HUES6 (cell line): ENCODE data around the gene UNC13B.
"Not testable (repeated sequence)": the region's sequence is repeated elsewhere in the genome, so short reads cannot be mapped to it uniquely, and the experiment has no call there.

Source experiments
- H3K27ac ChIP-seq: 2 replicates; pipeline ENCODE4 v1.7.0; 2013; ENCODE audit warnings: low read depth, mild to moderate bottlenecking, low read length, inconsistent platforms
- H3K27me3 ChIP-seq: 2 replicates; pipeline ENCODE4 v1.6.1; 2013; ENCODE audit warnings: low read length; ENCODE audit not compliant: control insufficient read depth, insufficient read depth
- H3K36me3 ChIP-seq: 2 replicates; pipeline ENCODE4 v1.6.1; 2013; ENCODE audit warnings: low read length; ENCODE audit not compliant: control insufficient read depth, insufficient read depth
- H3K4me1 ChIP-seq: 2 replicates; pipeline ENCODE4 v1.6.1; 2013; ENCODE audit warnings: low read length; ENCODE audit not compliant: control insufficient read depth, insufficient read depth
- H3K4me3 ChIP-seq: 2 replicates; pipeline ENCODE4 v1.5.1; 2013; ENCODE audit warnings: low read depth, low read length
- H3K9ac ChIP-seq: one replicate; pipeline ENCODE4 v1.6.1; 2013; ENCODE audit warnings: mild to moderate bottlenecking, low read length
- H3K9me3 ChIP-seq: 2 replicates; pipeline ENCODE4 v1.6.1; 2013; ENCODE audit warnings: low read depth, low read length; ENCODE audit not compliant: control insufficient read depth, insufficient read depth

UNC13B gene

DNA sequence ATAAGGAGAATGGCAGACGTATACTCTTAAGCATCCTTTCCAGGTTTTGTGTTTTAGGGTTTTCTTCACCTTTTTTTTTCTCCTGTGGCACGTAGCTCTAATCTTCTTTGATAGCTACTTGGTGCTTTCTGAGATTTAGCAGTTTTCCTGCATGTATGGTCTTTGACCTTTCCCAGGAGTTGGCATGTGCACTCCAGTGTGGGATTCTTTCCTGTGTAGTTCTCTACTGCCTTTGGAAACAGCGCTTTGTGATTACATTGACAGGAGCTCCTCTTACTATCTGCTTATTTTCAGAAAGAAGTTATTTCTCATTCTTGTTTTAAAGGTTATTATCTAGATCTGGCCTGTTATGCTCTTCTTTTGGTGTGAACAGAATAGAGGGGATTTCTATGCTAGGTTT, 65.5 kb downstream of the UNC13B start:
- Histone ChIP-seq H3K4me3 (no peak overlapping the region), H3K27ac (no peak overlapping the region)

DNA sequence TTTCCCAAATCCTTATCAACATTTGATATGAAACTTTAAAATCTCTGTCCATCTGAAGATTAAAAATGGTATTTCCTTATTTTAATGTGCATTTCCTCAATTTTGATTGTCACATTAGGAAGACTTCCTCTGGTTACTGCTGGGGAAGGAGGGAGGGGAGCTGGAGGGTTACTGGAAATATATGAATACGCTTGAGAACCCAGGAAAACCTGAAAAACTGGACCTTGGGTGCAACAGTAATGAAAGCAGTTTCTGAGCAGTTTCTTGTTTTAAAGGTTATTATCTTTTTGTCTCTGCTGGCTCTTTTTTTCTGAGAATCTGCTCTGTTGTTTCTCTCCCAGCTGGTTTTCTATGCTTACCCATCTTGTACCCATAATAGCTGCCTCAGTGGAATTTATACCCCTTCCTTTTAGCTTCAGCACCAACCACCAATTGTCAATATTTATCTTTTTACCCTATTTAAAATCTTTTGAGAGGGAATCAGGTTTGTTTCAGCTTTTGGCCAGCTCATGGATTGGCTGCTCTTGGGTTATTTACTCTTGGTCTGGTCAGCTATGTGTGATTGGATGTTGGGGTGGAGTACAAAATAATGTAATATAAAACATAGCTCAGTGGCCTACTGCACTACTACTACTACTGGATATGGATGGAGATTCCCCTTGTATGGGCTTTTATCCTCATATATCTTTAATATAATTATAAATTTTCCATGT, 67.4 kb downstream of the UNC13B start:
- no peak overlapping the region for H3K9ac ChIP-seq
- no peak overlapping the region for H3K4me3 ChIP-seq
- H3K27me3 ChIP-seq: no peaks in the 10 kb centered on the region
- no peaks in the 10 kb centered on the region for H3K9me3 ChIP-seq
- no peak overlapping the region for H3K27ac ChIP-seq
- H3K36me3 ChIP-seq: no peaks in the 10 kb centered on the region; the same call in 1 of the 2 replicates
- H3K4me1 ChIP-seq: no peaks in the 10 kb centered on the region

More for the DNA sequence above, 65.5 kb downstream of the UNC13B start:
- Histone ChIP-seq H3K9me3 (peaks cover 7% of the 10 kb centered on the region; the same call in 1 of the 2 replicates), H3K9ac (no peak overlapping the region), H3K36me3 (no peaks in the 10 kb centered on the region), H3K27me3 (no peaks in the 10 kb centered on the region), H3K4me1 (no peaks in the 10 kb centered on the region)

DNA sequence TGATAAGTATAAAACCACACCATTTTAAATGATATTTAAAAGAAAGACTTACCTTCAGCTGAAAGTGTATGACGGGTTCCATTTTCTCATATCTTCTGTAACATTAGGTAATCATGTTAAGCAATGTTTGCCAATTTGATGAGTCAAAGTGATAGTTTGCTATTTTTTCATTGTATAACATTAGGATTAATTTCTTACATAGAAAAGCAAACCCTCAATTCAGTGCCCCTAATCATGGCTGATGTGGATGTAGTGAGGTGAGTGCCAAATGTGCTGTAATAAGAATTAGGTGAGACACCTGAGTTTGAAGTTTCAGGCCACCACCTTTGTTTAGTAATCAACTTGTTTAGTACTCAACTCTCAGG, 68.0 kb downstream of the UNC13B start:
- Histone ChIP-seq H3K36me3 (no peaks in the 10 kb centered on the region; the same call in 1 of the 2 replicates), H3K27me3 (no peaks in the 10 kb centered on the region), H3K27ac (no peak overlapping the region), H3K4me1 (no peaks in the 10 kb centered on the region), H3K9ac (no peak overlapping the region), H3K4me3 (no peak overlapping the region), H3K9me3 (no peaks in the 10 kb centered on the region)

DNA sequence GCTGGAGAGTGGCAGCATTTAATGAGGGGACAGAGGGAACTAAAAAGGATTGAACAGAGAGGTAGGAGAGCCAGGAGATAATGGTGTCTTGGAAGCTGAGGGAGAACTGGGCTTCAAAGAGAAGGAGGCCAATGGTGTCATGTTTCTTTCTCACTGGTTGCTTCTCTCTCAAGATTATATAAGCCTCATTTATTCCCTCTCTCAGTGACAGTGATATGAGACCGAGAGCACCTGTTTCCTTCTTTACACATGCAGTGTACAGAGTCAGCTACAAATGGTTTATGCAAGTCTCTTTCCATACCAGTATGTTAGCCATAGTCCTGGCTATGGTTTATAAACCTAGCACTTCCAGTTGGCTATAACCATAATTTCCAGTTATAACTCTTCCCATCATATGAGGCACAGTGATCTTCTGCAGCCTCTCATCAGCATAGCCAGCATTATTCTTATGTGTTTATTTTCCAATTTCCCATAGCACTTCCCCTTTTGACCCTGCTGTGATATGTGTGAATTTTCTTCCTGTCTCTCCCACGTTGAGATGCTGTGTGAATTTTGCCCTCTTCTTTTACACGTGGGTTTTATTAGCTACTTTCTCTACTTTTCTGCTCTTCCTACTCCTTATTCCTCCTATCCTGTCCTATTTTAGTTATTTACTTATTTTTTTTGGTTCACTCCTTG, 71.2 kb downstream of the UNC13B start:
- H3K27me3 ChIP-seq: no peaks in the 10 kb centered on the region
- H3K9me3 ChIP-seq: no peaks in the 10 kb centered on the region
- H3K9ac ChIP-seq: no peak overlapping the region
- no peak overlapping the region for H3K27ac ChIP-seq
- H3K4me3 ChIP-seq: no peak overlapping the region
- H3K4me1 ChIP-seq: no peaks in the 10 kb centered on the region
- peaks cover 3% of the 10 kb centered on the region for H3K36me3 ChIP-seq

DNA sequence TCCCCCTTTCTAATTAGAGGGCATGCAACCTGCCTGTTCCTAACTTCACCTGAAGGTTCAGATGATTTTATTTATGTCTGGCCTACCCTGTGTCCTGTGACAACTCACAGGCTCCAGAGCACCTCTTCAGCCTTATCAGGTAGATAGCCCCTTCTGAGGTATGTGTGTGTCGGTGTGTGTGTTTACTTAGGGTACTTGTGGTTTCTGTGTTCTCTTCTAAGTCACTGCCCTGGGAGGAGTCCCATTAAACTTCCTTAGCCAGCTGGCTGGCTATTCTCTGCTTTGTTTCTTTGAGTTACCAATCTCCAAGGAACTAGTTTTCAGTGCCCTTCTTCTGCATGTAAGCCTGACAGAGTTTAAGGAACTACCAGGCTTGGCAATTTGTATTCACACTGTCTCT, 74.9 kb downstream of the UNC13B start:
- Histone ChIP-seq H3K9ac (no peak overlapping the region), H3K4me1 (no peaks in the 10 kb centered on the region), H3K36me3 (peaks cover 7% of the 10 kb centered on the region), H3K9me3 (peaks cover 13% of the 10 kb centered on the region; the same call in 1 of the 2 replicates), H3K4me3 (no peak overlapping the region), H3K27ac (no peak overlapping the region), H3K27me3 (no peaks in the 10 kb centered on the region)

DNA sequence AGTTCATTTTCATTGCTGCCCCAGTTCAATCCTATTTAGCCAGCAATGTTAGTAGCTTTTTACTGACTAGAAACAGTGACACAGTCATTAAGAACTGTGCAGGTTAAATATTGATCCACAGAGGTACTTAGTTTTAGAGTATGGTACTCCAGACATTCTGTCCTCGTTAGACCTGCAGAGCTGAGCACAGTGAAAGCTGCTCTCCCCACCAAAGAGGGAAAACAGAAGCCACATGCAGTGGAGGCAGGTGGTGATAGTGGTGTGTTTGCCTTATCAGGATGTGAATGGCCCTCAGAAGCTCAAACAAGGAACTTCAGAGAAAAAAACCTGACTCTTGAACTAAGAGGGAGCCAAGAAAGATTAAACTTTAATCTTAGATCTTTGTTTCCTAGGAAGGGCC, 75.5 kb downstream of the UNC13B start:
- Histone ChIP-seq H3K9me3 (peaks cover 13% of the 10 kb centered on the region; the same call in 1 of the 2 replicates), H3K9ac (no peak overlapping the region), H3K36me3 (peaks cover 7% of the 10 kb centered on the region), H3K27me3 (no peaks in the 10 kb centered on the region), H3K4me3 (no peak overlapping the region), H3K27ac (no peak overlapping the region), H3K4me1 (no peaks in the 10 kb centered on the region)

DNA sequence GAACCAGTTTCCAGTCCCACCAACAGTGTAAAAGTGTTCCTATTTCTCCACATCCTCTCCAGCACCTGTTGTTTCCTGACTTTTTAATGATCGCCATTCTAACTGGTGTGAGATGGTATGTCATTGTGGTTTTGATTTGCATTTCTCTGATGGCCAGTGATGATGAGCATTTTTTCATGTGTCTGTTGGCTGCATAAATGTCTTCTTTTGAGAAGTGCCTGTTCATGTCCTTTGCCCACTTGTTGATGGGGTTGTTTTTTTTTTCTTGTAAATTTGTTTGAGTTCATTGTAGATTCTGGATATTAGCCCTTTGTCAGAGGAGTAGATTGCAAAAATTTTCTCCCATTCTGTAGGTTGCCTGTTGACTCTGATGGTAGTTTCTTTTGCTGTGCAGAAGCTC, 84.1 kb downstream of the UNC13B start:
- not testable (repeated sequence) for H3K27ac ChIP-seq, H3K9me3 ChIP-seq, H3K27me3 ChIP-seq, H3K4me1 ChIP-seq, H3K4me3 ChIP-seq, H3K36me3 ChIP-seq, H3K9ac ChIP-seq

DNA sequence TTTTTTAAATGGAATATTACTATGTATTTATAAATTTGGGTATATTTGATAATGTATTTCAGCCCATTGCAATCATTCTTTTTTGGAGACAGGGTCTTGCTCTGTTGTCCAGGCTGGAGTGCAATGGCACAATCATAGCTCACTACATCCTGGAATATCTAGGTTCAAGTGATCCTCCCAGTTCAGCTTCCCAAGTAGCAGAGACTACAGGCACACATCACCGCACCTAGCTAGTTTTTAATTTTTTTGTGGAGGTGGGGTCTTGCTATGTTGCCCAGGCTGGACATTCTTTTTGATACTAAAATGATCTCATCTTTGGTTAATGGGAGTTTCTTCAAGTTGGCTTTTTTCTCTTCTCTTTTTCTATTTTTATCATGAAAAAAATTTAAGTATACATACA, 91.3 kb downstream of the UNC13B start:
- H3K36me3 ChIP-seq: no peaks in the 10 kb centered on the region
- no peaks in the 10 kb centered on the region for H3K4me1 ChIP-seq
- H3K9ac ChIP-seq: no peak overlapping the region
- H3K27ac ChIP-seq: no peak overlapping the region
- H3K9me3 ChIP-seq: no peaks in the 10 kb centered on the region
- no peak overlapping the region for H3K4me3 ChIP-seq
- H3K27me3 ChIP-seq: no peaks in the 10 kb centered on the region

DNA sequence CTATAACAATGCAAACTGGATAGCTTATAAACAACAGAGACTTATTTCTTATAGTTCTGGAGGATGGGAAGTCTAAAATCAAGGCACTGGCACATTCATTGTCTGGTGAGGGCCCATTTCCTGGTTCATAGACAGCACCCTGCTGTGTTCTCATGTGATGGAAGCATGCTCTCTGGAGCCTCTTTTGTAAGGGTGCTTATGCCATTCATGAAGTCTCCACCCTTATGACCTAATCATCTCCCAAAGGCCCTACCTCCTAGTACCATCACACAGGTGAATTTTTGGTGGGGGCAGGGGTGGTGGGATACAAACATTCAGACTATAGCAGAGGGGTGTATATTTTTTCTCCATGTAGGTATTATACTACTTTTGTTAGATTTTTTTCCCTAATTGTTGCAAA, 92.4 kb downstream of the UNC13B start:
- no peak overlapping the region for H3K9ac ChIP-seq
- no peak overlapping the region for H3K27ac ChIP-seq
- no peaks in the 10 kb centered on the region for H3K27me3 ChIP-seq
- H3K4me3 ChIP-seq: no peak overlapping the region
- no peaks in the 10 kb centered on the region for H3K4me1 ChIP-seq
- no peaks in the 10 kb centered on the region for H3K9me3 ChIP-seq
- no peaks in the 10 kb centered on the region for H3K36me3 ChIP-seq

DNA sequence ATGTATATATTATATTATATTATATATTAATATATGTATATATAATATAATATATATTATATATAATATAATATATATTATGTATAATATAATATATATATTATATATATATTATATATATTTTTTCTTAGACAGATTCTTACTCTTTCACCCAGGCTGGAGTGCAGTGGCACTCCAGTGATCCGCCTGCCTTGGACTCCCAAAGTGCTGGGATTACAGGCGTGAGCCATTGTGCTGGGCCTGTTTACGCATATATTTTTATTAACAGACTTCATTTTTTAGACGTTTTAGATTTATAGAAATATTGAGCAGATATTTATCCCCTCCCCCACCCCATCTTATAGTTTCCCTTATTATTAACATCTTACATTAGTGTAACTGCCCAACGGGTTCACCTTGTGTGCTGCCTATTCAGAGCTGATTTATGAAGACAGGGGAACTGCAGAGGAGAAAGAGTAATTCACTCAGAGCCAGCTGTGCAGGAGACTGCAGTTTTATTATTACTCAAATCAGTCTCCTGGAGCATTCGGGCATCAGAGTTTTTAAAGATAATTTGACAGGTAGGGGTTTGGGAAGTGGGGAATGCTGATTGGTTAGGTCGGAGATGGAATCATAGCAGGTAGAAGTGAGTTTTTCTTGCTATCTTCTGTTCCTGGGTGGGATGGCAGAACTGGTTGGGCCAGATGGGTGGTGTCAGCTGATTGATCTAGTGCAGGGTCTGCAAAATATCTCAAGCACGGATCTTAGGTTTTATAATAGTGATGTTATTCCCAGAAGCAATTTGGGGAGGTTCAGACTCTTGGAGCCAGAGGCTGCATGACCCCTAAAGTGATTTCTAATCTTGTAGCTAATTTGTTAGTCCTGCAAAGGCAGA, 93.4 kb downstream of the UNC13B start:
- no peak overlapping the region for H3K4me3 ChIP-seq
- no peaks in the 10 kb centered on the region for H3K27me3 ChIP-seq
- H3K4me1 ChIP-seq: no peaks in the 10 kb centered on the region
- no peak overlapping the region for H3K9ac ChIP-seq
- no peaks in the 10 kb centered on the region for H3K36me3 ChIP-seq
- no peak overlapping the region for H3K27ac ChIP-seq
- H3K9me3 ChIP-seq: no peaks in the 10 kb centered on the region
